Femur (tissue), 1 donor: Measurements from ENCODE around the gene NBEA.
A peak's percentile ranks its signal among the peaks of the same experiment; 100 is the strongest.
"Not testable (repeated sequence)": the region's sequence is repeated elsewhere in the genome, so short reads cannot be mapped to it uniquely, and the experiment has no call there.

Experiments used
- DNase-seq: peaks from one replicate; pipeline ENCODE4 v3.0.0-alpha.2; 2017

The NBEA gene

GRCh38 chr13:34941835-34942731, at the start of gene NBEA:
Gene NBEA, plus strand, starts transcription at chr13:34942270. Its CDS starts 551 bp downstream, at chr13:34942821.
- peak; percentile 88 for DNase-seq

- DNase-seq = no peak
Observed at GRCh38 chr13:34894756-34895155, 47.3 kb upstream of the NBEA start.

GRCh38 chr13:34897220-34897619, 44.9 kb upstream of the NBEA start:
- DNase-seq = no peak

- DNase-seq = no peak
Observed at GRCh38 chr13:34899888-34900287, 42.2 kb upstream of the NBEA start.

GRCh38 chr13:34900288-34900739, 41.8 kb upstream of the NBEA start:
- DNase-seq = no peak

GRCh38 chr13:34901572-34901971, 40.5 kb upstream of the NBEA start:
- DNase-seq = no peak

GRCh38 chr13:34911159-34911558, 30.9 kb upstream of the NBEA start:
- no peak for DNase-seq

- peak; percentile 21 for DNase-seq
Observed at GRCh38 chr13:34913040-34913439, 29.0 kb upstream of the NBEA start.

- DNase-seq = no peak
Observed at GRCh38 chr13:34914416-34914815, 27.7 kb upstream of the NBEA start.

GRCh38 chr13:34926508-34926907, 15.6 kb upstream of the NBEA start:
- no peak for DNase-seq

GRCh38 chr13:34928676-34929075, 13.4 kb upstream of the NBEA start:
- DNase-seq = not testable (repeated sequence)

GRCh38 chr13:34931572-34931971, 10.5 kb upstream of the NBEA start:
- DNase-seq = no peak

- DNase-seq = no peak
Observed at GRCh38 chr13:34933349-34933748, 8.7 kb upstream of the NBEA start.

GRCh38 chr13:34933786-34934185, 8.3 kb upstream of the NBEA start:
- no peak for DNase-seq

GRCh38 chr13:34935841-34936240, 6.2 kb upstream of the NBEA start:
- no peak for DNase-seq

- no peak for DNase-seq
Observed at GRCh38 chr13:34939771-34940170, 2.3 kb upstream of the NBEA start.

GRCh38 chr13:34941436-34941834, 635 bp upstream of the NBEA start:
- no peak for DNase-seq

- DNase-seq = peak; percentile 28
Observed at GRCh38 chr13:34942732-34943435, 814 bp downstream of the NBEA start.

- DNase-seq = no peak
Observed at GRCh38 chr13:34943436-34944273, 1.6 kb downstream of the NBEA start.

- DNase-seq = no peak
Observed at GRCh38 chr13:34944274-34944634, 2.2 kb downstream of the NBEA start.

GRCh38 chr13:34944751-34945150, 2.7 kb downstream of the NBEA start:
- no peak for DNase-seq

GRCh38 chr13:34951528-34951927, 9.5 kb downstream of the NBEA start:
- no peak for DNase-seq

- no peak for DNase-seq
Observed at GRCh38 chr13:34959489-34959888, 17.4 kb downstream of the NBEA start.
